K562 (cell line): ENCODE results near the gene MSI1. TPM values are rescaled to one million over a fixed set of nuclear protein-coding genes. Genes with fewer than 3 reads are reported as not detected.

Source experiments
- ELK1 ChIP-seq: sonication (generic); formaldehyde crosslinking; IDR thresholded peaks from 2 replicates; pipeline ENCODE4 v1.8.1; 2022; ENCODE audit warnings: missing genetic modification reagents
- HEY1 ChIP-seq: fragments of 250-450 bp; sonication (Bioruptor Pico); IDR thresholded peaks from 2 replicates; pipeline ENCODE4 v1.5.0; 2020; ENCODE audit warnings: mild to moderate bottlenecking, moderate library complexity, borderline replicate concordance
- HOMEZ ChIP-seq: fragments of 250-450 bp; sonication (Bioruptor Pico); IDR thresholded peaks from 2 replicates; pipeline ENCODE4 v1.4.0; 2020; ENCODE audit warnings: mild to moderate bottlenecking, moderate library complexity
- NFYB ChIP-seq: IDR thresholded peaks from 2 replicates; pipeline ENCODE4 v1.6.1; 2011; ENCODE audit warnings: mild to moderate bottlenecking, moderate library complexity; ENCODE audit not compliant: insufficient read length; ENCODE audit errors: extremely low read depth
- polyA plus RNA-seq, 8 experiments: library from polyadenylated mRNA; depleted of rRNA in 4 of 8; stranded (reverse) in 5 of 8; unstranded in 3 of 8; fragments of >200 nt; fragmentation: Nextera tagmentation in 2 of 8; fragmentation: Illumina TruSeq in 1 of 8; extraction: Ambion mirVana in 2 of 8; extraction: Trizol in 1 of 8; gene quantifications; 2 replicates each; pipeline versions ENCODE4 v1.2.1 to v1.2.3, GENCODE V29; 2011 to 2014; ENCODE audit warnings: inconsistent platforms in 1 of 8, missing spikeins in 1 of 8
- total RNA-seq, 7 experiments: library from RNA; depleted of rRNA in 6 of 7; stranded (reverse); fragments of >200 nt in 6 of 7; fragmentation: Illumina TruSeq in 2 of 7; extraction: Trizol in 2 of 7; gene quantifications; 2 replicates each; pipeline versions ENCODE4 v1.2.1 to v1.2.3, GENCODE V29; 2011 to 2021; ENCODE audit warnings: low replicate concordance in 1 of 7
- TF ChIP-seq, protein P1 (sequence below): sonication (generic); formaldehyde crosslinking; IDR thresholded peaks from 2 replicates; pipeline ENCODE4 v1.8.1; 2023; ENCODE audit warnings: mild to moderate bottlenecking, missing genetic modification reagents

Gene MSI1
- total and polyA plus RNA-seq, 9 of the 15 experiments (the other 6 are each of a cell fraction or from before 2014, with no cell fraction given): 0.16 TPM; not detected in 8

DNA sequence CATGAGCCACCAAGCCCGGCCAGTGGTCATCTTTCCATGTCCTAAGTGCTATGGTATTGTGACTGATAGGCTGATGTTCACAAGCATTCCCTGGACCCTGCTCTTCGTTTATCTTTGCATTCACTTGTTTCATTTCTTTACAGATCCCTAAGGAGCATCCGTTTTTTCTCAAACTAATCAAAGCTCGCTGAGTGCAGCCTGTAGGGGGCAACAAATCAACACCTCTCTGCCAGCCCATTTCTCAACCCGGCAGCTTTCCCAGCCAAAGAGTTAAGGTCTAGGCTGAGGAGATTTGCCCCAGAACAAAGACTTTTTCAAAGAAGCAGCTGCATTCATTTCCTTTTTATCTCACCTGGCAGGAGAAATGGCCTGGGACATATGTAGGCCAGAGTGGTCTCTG, 54.7 kb downstream of the MSI1 start (continued):
- TF ChIP-seq, protein P1, sequence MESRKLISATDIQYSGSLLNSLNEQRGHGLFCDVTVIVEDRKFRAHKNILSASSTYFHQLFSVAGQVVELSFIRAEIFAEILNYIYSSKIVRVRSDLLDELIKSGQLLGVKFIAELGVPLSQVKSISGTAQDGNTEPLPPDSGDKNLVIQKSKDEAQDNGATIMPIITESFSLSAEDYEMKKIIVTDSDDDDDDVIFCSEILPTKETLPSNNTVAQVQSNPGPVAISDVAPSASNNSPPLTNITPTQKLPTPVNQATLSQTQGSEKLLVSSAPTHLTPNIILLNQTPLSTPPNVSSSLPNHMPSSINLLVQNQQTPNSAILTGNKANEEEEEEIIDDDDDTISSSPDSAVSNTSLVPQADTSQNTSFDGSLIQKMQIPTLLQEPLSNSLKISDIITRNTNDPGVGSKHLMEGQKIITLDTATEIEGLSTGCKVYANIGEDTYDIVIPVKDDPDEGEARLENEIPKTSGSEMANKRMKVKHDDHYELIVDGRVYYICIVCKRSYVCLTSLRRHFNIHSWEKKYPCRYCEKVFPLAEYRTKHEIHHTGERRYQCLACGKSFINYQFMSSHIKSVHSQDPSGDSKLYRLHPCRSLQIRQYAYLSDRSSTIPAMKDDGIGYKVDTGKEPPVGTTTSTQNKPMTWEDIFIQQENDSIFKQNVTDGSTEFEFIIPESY: no peak
- TF ChIP-seq NFYB (no peak), ELK1 (CRISPR knock-in tag) (no peak), HEY1 (CRISPR knock-in tag) (no peak), HOMEZ (CRISPR knock-in tag) (no peak)
